Measurements from ENCODE around the gene NOL6. TPM values are rescaled to one million over a fixed set of nuclear protein-coding genes. Genes with fewer than 3 reads are reported as not detected.
"Not testable (repeated sequence)": the region's sequence is repeated elsewhere in the genome, so short reads cannot be mapped to it uniquely, and the experiment has no call there.

Gene NOL6
- total RNA-seq, 4 donors from 2014 or later, result 26.2 to 40.2 (median 31.5) TPM

- intact Hi-C loops (cut with DNase I; ENCODE audit: low total_unique reads), result no loop called here
- no peak for DNase-seq (ENCODE audit: low spot score in 2 of 2)
- H3K4me3 ChIP-seq (ENCODE audit: low read depth, poor library complexity, severe bottlenecking), result no peak overlapping the region
- no peak for TF ChIP-seq POLR2A (IDR thresholded peaks at IDR 0.05)
- TF ChIP-seq, protein P1, sequence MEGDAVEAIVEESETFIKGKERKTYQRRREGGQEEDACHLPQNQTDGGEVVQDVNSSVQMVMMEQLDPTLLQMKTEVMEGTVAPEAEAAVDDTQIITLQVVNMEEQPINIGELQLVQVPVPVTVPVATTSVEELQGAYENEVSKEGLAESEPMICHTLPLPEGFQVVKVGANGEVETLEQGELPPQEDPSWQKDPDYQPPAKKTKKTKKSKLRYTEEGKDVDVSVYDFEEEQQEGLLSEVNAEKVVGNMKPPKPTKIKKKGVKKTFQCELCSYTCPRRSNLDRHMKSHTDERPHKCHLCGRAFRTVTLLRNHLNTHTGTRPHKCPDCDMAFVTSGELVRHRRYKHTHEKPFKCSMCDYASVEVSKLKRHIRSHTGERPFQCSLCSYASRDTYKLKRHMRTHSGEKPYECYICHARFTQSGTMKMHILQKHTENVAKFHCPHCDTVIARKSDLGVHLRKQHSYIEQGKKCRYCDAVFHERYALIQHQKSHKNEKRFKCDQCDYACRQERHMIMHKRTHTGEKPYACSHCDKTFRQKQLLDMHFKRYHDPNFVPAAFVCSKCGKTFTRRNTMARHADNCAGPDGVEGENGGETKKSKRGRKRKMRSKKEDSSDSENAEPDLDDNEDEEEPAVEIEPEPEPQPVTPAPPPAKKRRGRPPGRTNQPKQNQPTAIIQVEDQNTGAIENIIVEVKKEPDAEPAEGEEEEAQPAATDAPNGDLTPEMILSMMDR (IDR thresholded peaks at IDR 0.05), result no peak
- 33 to 51% methylated on average over 7 of the region's 7 CpGs for WGBS, 2 donors
These were observed 46.9 kb downstream of the NOL6 start for GRCh38 chr9:33426843-33427293.

GRCh38 chr9:33425128-33425533 lies 48.6 kb downstream of the NOL6 start:
- H3K4me3 ChIP-seq (ENCODE audit: low read depth, poor library complexity, severe bottlenecking), result no peak overlapping the region
- intact Hi-C loops (cut with DNase I; ENCODE audit: low total_unique reads), result no loop called here
- TF ChIP-seq, protein P1 (IDR thresholded peaks at IDR 0.05), result no peak
- no peak for TF ChIP-seq POLR2A (IDR thresholded peaks at IDR 0.05)
- 45 to 56% methylated on average over 4 of the region's 4 CpGs for WGBS, 2 donors
- no peak for DNase-seq (ENCODE audit: low spot score in 2 of 2)

DNA sequence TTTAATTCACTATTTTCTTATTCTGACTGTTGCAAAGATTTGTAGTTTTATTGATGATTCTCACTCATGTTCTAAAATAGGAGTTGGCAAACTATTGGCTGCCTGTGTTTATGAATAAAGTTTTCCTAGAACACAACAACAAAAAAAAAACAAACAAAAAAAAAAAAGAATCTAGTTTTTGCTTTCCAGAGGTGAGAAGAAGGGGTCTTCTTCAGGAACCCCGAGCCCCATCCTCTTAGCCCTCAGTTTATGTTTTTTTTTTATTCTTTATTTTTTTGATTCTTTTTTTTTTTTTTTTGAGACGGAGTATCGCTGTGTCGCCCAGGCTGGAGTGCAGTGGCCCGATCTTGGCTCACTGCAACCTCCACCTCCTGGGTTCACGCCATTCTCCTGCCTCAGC lies 49.2 kb downstream of the NOL6 start:
- WGBS, 2 donors, result 92 to 95% methylated on average over 6 of the region's 6 CpGs
- intact Hi-C loops (cut with DNase I; ENCODE audit: low total_unique reads); H3K4me3 ChIP-seq (ENCODE audit: low read depth, poor library complexity, severe bottlenecking); DNase-seq (ENCODE audit: low spot score in 2 of 2): not testable (repeated sequence)

DNA sequence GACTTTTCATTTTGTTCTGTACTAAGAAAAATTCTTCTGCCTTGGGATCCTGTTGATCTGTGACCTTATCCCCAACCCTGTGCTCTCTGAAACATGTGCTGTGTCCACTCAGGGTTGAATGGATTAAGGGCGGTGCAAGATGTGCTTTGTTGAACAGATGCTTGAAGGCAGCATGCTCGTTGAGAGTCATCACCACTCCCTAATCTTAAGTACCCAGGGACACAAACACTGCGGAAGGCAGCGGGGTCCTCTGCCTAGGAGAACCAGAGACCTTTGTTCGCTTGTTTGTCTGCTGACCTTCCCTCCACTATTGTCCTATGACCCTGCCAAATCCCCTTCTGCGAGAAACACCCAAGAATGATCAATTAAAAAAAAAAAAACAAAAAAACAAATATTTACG lies 49.7 kb downstream of the NOL6 start:
- WGBS, 2 donors, result 77 to 82% methylated on average over 3 to 5 of the region's 7 CpGs
- DNase-seq (ENCODE audit: low spot score in 2 of 2); H3K4me3 ChIP-seq (ENCODE audit: low read depth, poor library complexity, severe bottlenecking); intact Hi-C loops (cut with DNase I; ENCODE audit: low total_unique reads): not testable (repeated sequence)

DNA sequence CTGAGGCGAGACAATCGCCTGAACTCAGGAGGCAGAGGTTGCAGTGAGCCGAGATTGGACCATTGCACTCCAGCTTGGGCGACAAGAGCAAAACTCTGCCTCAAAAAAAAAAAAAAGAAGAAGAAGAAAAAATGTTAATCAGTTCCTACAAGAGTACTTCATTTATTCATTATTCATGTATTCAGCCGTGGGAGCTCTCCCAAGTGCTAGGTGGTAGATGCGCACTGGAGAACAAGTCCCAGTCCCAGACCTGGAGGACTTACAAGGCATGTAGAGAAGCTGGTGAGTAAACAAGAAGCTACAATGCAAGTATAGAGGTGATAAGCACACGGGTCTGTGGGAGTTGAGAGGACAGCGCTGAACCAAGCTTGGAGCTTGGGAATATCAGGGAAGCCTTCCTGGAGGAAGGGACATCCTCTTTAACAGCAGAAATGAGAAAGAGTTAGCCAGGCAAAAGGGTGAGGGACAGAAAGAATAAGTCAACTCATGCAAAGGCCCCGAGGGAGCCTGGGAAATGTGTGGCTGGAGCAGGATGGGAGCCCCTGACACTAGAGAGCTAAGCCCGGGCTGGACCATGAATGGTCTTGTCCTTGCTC lies 53.9 kb downstream of the NOL6 start:
- H3K4me3 ChIP-seq (ENCODE audit: low read depth, poor library complexity, severe bottlenecking), result no peak overlapping the region
- intact Hi-C loops (cut with DNase I; ENCODE audit: low total_unique reads), result no loop called here
- no peak for TF ChIP-seq POLR2A (IDR thresholded peaks at IDR 0.05)
- TF ChIP-seq, protein P1 (IDR thresholded peaks at IDR 0.05), result no peak
- DNase-seq (ENCODE audit: low spot score in 2 of 2), result no peak
- WGBS, 2 donors, result 63 to 74% methylated on average over 10 of the region's 10 CpGs

DNA sequence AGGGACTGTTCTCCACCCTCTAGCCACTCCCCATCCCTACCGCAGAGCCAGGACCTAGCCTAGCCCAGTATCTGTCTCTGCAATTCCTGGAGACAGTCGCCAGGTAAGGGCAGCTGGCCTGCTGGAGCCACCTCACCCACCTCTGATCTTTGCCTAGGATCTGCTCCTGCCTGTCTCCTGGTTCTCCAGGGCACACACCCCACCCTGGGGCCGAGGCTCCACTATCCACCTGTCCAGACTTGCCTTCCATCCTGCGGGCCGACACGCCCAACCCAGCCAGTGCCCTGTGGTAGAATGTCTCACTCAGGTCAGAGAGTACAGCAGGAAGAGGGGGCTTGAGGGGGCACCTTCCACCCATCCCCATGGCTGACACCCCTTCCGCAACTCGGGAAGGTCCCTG lies 55.6 kb downstream of the NOL6 start:
- WGBS, 2 donors, result 46 to 54% methylated on average over 8 of the region's 8 CpGs
- intact Hi-C loops (cut with DNase I; ENCODE audit: low total_unique reads), result no loop called here
- TF ChIP-seq POLR2A (IDR thresholded peaks at IDR 0.05), result no peak
- TF ChIP-seq, protein P1 (IDR thresholded peaks at IDR 0.05), result no peak
- no peak for DNase-seq (ENCODE audit: low spot score in 2 of 2)
- H3K4me3 ChIP-seq (ENCODE audit: low read depth, poor library complexity, severe bottlenecking), result no peak overlapping the region

DNA sequence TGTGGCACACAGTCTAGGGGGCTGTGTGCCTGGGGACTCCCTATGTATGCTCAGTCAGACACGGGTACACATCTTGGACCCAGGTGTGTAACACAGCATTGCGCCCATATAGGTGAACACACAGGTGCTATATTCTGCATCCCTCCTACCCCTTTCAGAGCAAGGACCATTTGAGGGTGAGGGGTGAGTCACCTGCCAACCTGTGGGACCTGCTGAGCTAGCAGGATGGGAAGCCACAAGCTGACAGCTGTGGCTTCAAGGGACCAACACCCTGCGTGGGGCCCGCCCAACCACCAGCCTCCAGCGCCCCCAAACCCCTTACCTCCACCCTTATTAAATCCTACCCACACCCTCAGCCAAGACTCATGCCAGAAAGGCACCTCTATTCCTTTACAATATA lies 56.7 kb downstream of the NOL6 start:
- 45 to 47% methylated on average over 5 of the region's 5 CpGs for WGBS, 2 donors
- no peak for DNase-seq (ENCODE audit: low spot score in 2 of 2)
- intact Hi-C loops (cut with DNase I; ENCODE audit: low total_unique reads), result no loop called here
- H3K4me3 ChIP-seq (ENCODE audit: low read depth, poor library complexity, severe bottlenecking), result no peak overlapping the region
- TF ChIP-seq, protein P1 (IDR thresholded peaks at IDR 0.05), result no peak
- no peak for TF ChIP-seq POLR2A (IDR thresholded peaks at IDR 0.05)
